HG03196 (cell line): ENCODE data around the gene RABL2A.
"Not testable (repeated sequence)": the region's sequence is repeated elsewhere in the genome, so short reads cannot be mapped to it uniquely, and the experiment has no call there.

Experiments used
- ATAC-seq: cut with Tn5 transposase; IDR thresholded peaks from one replicate; pipeline ENCODE4 v1.9.1; 2021; ENCODE audit not compliant: unreplicated experiment

Gene RABL2A

DNA sequence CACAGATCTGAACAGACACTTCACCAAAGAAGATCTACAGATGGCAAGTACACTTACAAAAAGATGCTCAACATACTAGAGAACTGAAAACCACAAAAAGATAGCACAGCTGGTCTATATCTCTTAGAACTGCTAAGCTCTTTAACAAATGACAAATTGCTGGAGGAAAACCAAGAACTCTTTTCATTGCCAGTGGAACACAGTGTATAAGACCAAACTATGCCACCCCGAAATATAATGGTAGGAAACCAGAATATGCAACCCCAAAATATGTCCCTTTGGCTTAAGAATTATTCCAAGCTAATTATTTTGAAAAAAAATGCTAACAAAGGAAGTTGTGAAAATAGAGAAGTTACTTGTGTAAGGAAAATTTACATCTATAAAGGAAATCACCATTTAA is 21.0 kb upstream of the RABL2A start:
- ATAC-seq = not testable (repeated sequence)

DNA sequence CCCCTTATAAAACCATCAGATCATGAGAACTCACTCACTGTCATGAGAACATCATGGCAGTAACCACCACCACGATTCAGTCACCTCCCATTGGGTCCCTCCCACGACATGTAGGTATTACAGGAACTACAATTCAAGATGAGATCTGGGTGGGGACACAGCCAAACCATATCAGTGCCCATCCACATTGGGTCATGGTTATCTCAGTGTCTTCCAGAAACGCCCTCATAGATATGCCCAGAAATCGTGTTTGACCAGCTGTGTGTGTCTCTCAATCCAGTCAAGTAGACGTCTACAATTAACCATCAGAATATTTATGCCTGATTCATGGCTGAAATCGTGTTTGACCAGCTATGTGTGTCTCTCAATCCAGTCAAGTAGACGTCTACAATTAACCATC is 17.2 kb upstream of the RABL2A start:
- ATAC-seq = not testable (repeated sequence)

DNA sequence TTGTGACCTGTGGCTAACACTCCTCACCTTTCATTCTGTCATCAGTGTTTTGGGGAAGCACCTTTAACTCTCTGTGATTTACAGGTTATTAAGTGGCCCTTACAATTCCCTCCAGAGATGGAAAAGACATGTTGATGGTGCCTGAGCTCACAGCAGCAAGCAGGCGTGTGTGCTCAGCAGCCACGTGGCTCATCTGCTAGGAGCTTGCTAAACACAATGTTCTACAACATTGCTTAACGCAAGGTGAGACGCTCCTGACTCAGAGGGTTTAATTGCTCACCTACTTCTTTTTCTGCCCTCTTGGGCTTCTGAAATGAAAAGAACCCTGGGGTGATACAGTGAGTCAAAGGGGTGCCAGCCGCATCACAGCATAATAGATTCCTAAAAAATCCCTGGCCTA is 6.1 kb upstream of the RABL2A start:
- not testable (repeated sequence) for ATAC-seq

DNA sequence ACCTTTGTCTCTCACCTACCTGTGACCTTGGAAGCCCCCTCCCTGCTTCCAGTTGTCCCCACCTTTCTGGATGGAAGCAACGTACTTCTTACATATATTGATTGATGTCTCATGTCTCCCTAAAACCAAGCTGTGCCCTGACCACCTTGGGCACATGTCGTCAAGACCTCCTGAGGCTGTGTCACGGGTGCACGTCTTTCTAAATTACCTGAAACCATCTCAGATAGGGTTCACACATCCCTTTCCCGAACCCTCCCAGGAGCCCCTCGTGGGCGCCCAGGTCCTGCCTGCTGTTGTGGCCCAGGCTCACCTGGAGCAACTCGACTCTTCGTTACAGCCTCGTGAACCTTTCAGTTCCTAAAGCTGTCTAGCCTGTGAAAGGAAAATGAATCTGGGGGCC is 1.2 kb upstream of the RABL2A start:
- ATAC-seq = not testable (repeated sequence)

DNA sequence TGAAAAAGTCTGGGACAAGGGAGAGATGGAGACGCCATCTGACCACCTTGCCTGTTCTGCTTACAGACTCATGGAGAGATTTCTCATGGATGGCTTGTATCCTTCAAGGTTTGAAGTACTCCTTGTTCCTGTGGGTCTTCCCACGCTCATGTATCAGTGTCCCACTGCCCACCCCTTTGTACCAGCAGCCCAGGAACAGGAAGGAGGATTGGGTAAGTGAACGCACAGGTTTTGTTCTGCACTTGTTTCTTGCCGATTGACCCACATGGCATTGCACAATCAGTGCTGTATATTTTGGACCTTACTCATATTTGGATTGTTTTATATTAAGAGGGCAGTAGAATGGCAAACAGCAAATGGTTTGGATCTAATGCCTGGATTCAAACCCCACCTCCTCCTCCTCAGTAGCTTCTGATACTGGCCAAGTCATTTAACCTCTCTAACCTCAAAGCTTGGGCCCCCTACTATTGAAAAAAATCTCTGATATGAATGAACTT is 5.8 kb downstream of the RABL2A start:
- not testable (repeated sequence) for ATAC-seq

DNA sequence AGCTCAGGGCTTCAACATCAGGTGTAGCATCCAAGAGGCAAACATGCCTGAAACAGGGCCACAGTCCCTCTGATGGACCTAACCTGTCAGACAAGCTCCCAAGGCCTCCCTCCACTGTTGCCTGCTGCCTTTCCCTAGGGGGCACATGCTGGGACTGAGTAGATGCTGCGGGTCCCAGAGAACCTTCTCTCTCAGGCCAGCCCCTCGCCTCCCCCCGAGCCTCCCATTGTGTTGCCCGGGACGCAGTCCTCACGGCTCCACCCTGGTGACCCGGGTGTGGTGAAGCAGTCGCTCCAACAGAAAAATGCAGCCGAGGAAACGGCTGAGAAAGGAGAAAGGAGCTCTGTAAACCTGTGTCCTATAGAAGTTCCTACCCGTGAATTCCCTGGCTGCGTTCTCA is 8.3 kb downstream of the RABL2A start:
- not testable (repeated sequence) for ATAC-seq

DNA sequence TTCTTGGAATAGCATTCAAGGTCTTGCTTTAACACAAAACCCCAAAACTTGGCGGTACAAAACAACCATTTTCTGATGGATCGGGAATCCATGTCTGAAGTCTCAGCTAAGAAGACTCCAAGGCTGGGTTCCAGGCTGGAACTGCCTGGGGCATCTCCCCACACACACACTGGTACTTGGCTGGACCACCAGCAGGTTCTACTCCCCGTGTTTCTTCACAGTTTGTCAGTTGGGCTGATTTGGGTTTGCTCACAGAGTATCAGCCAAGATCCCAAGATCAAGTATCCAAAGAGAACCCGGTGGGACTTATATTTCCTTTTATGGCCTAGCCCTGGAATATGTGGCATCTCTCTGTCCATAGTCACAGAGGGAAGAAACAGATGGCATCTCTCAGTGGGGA is 9.2 kb downstream of the RABL2A start:
- not testable (repeated sequence) for ATAC-seq

DNA sequence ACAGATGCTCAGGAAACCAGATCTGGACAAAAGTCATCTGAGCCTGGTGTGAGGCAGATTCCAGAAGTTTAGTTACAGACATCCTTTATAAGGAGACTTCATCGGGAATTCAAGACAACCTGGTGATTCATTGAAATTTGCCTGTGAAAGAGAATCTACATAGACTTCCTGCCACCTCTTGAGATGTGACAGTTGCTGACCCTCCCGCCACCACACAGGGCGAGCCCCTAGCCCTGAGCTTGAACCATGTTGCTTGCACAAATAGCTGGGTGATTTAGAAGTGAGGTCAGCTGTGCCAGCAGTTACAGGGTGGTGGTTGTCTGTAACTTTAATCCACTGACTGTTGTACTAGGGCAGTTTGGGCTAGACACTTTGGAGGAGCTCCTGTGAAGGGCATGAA is 11.0 kb downstream of the RABL2A start:
- ATAC-seq = not testable (repeated sequence)

DNA sequence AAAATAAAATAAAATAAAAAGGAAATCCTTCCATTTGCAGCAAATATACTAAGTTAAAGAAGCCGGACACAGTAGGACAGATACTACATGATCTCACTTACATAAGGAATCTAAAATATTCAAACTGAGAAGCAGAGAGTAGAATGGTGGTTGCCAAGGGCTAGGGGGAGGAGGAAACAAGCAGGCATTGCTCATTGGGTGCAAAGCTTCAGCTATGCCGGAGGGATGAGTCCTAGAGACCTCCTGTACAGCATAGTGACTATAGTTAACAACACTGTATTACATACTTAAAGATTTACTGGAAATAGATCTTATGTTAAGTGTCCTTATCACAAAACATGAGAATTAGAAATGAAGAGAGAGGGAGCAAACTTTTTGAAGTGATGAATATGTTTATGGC is 19.2 kb downstream of the RABL2A start:
- ATAC-seq = not testable (repeated sequence)

DNA sequence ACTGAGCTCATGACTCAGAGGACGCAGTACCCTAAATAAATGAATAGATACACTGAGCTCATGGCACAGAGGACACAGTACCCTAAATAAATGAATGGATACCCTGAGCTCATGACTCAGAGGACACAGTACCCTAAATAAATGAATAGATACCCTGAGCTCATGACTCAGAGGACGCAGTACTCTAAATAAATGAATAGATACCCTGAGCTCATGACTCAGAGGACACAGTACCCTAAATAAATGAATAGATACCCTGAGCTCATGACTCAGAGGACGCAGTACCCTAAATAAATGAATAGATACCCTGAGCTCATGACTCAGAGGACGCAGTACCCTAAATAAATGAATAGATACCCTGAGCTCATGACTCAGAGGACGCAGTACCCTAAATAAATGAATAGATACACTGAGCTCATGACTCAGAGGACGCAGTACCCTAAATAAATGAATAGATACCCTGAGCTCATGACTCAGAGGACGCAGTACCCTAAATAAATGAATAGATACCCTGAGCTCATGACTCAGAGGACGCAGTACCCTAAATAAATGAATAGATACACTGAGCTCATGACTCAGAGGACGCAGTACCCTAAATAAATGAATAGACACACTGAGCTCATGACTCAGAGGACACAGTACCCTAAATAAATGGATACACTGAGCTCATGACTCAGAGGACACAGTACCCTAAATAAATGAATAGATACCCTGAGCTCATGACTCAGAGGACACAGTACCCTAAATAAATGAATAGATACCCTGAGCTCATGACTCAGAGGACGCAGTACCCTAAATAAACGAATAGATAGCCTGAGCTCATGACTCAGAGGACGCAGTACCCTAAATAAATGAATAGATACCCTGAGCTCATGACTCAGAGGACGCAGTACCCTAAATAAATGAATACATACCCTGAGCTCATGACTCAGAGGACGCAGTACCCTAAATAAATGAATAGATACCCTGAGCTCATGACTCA is 24.1 kb downstream of the RABL2A start:
- not testable (repeated sequence) for ATAC-seq

DNA sequence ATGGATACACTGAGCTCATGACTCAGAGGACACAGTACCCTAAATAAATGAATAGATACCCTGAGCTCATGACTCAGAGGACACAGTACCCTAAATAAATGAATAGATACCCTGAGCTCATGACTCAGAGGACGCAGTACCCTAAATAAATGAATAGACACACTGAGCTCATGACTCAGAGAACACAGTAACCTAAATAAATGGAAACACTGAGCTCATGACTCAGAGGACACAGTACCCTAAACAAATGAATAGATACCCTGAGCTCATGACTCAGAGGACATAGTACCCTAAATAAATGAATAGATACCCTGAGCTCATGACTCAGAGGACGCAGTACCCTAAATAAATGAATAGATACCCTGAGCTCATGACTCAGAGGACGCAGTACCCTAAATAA is 25.5 kb downstream of the RABL2A start:
- ATAC-seq = not testable (repeated sequence)

DNA sequence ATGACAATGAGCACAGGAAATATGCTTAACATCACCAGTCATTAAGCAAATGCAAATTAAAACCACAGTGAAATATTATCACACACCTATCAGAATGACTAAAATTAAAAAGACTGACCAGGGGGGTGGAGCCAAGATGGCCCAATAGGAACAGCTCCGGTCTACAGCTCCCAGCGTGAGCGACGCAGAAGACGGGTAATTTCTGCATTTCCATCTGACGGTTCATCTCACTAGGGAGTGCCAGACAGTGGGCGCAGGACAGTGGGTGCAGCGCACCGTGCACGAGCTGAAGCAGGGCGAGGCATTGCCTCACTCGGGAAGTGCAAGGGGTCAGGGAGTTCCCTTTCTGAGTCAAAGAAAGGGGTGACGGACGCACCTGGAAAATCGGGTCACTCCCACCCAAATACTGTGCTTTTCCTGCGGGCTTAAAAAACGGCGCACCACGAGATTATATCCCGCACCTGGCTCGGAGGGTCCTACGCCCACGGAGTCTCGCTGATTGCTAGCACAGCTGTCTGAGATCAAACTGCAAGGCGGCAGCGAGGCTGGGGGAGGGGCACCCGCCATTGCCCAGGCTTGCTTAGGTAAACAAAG is 29.1 kb downstream of the RABL2A start:
- not testable (repeated sequence) for ATAC-seq

DNA sequence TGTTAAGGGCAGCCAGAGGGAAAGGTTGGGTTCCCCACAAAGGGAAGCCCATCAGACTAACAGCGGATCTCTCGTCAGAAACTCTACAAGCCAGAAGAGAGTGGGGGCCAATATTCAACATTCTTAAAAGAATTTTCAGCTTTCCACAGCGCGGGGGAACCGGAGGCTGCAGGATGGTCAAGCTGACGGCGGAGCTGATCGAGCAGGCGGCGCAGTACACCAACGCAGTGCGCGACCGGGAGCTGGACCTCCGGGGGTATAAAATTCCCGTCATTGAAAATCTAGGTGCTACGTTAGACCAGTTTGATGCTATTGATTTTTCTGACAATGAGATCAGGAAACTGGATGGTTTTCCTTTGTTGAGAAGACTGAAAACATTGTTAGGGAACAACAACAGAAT is 30.7 kb downstream of the RABL2A start:
- ATAC-seq = not testable (repeated sequence)

DNA sequence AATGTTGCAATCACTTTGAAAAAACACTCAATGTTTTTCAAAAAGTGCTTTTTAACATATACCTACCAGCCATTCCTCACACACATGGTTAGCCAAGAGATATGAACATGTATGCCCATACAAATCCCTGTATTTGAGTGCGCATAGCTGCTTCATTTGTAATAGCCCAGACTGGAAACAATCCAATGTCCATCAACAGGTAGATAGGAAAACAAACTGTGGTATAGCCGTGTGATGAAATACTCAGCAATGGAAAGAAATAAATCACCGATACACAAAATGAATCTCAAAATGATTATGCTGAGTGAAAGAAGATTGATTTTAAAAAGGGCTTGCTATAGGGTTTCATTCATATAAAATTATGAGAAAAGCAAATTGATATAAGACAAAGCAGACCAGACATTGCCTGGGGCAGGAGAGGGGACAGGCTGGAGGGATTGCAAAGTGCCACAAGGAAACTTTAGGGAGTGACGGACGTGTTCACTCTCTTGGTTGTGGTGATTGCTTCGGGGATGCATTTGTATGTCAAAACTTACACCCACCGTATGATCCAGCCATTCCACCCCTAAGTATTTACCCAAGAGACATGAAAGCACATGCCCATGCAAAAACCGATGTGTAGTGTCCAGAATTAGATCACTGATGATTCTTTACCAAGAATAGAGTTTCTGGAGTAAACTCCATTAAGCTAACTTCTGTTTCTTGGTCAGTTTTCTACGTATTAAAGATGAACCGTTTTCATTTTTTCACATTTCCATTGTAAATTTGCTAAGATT is 36.4 kb downstream of the RABL2A start:
- not testable (repeated sequence) for ATAC-seq

DNA sequence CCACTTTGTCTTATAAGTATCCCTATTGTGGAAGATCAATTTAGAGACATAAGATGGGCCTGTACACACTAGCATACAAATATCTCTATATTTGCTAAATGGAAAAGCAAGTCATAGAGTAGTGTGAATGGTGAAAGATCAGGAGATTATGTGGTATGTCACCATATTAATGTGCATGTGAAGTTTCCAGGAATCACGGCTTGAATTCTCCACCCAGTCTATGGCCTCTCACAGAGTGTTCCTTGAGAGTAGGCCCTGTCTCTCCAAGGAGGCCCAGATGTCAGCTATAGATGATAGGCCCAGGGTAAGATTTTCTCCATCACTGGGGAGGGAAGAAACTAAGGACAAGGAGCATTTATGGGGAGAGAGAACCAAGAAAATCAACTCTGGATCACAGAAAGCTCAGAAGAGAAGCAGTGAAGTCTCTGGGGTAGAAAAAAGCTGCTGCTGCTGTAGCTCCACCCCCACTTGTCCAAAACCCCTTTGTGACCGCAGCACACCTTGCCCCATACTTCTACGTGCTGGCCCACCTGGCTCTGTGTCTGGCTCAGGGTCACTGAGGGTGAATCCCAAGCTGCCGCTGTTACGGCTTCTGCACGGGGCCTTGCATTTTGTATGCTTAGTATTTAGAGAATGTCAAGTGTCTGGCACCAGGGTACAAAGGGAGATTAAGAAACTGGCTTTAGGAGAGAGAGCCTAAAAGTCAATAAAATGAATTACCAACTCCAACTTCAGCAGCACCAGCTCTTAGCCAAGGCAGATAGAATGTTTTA is 37.9 kb downstream of the RABL2A start:
- ATAC-seq = not testable (repeated sequence)

DNA sequence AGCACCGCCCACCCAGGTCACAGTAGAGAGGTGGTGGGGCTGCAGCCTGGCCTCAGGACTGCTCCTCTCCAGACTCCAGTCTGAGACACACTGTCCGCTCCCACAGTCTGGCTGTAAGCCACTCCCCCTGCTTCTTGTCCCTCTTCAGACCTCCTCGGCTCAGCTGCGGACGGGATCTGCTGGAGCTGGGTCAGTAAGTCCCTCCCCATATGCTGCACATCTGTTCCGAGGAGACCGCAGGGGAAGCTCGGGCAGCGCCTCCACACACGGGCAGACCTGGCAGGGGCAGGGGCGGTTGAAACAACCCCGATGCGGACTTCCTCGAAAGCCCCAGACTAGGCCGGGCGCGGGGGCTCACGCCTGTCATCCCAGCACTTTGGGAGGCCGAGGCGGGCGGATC is 41.9 kb downstream of the RABL2A start:
- not testable (repeated sequence) for ATAC-seq

DNA sequence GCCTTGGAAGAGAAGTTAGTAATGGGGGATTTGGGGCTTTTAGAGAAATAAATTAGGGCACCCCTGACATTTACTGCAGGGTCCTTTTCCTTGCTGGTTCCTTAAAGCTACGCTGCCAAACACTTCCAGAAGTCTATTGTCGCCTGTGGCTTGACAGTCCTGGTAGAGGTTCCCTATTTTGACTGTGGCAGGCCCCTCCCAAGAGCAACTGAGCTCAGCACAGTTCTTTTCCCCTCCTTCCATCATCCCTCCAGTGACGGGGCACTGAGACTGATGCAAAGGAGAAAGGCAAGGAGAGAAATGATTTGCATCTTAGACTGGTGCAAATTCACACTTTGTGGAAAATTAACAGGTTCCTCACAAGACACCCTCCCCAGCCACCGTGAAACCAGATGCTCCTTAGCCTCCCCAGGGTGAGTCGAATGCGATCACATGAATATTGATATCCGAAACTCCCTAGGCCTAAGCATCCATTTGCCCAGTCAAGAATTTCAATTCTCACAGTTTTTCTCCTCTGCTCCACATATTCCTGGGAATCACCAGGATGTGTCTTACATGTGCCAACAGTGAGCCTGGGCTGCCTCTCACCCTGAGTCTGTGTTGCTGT is 45.4 kb downstream of the RABL2A start:
- no peak for ATAC-seq

DNA sequence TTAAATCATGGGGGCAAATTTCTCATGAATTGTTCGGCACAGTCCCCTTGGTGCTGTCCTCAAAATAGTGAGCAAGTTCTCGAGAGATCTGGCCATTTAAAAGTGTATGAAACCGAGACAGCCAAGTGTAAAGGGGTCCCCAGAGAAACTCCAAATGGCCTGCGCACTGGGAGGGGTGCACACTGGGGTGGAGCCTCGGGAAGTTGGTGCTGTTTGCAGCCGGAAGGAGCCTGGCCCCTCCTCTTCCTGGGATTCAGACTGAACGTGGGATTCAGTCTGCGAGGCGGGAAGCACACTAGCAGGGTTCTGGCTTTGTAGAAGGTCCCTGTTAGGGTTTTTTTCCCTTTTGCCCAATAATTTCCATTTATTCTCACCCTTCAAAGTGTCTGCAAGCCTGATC is 48.8 kb downstream of the RABL2A start:
- ATAC-seq = no peak

DNA sequence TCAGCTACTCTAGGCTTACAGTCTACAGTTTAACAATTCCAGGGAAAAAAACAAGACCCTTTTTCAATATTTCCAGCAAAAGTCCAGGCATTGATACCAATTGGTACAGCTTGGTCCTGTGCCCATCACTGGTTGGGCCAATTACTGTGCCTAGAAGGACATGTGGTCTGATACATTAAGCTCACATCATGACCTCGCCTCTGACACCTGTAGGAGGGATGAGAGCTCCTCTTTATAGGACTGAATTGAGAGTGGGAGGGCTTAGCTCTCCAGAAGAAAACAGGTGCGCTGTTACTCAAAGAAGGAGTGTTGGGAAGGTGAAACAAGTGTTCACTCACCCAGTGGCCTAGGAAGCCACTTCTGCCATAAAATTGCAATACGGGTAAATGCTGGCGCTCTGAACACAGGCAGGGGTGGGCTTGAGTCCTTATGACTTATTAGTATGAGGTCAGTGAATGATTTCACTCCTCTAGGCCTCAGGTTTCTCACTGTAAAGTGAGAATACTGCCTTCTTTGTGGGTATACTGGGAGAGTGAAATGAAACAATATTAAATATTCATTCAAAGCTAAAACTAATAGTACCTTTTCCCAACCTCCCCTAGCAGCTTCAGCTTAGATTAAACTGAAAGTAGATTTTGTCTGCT is 49.7 kb downstream of the RABL2A start:
- ATAC-seq = no peak

DNA sequence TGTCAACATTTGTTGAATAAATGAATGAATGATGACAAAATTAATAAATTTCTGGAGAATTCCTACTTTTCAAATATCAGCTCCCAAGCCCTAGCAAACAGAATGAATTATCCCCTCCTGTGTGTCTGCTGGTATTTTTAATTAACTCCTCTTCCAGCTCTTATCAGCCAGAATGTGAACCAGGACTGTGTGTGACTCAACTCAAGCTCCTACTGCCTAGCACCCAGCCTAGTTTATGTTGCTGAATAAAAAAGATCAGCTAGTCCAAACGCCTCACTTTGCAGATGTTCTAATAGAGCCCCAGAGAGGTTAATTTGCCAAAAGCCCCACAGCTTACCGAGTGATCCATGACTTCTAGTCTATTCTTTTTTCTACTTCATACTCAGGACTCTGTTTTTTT is 50.3 kb downstream of the RABL2A start:
- ATAC-seq = no peak
